Activated CD4-positive, alpha-beta T cell treated with anti-CD3 and anti-CD28 coated beads, Interleukin-2, amount 10 ng/mL, durations not matched to agents 24 days and 14 days (primary cell): Measurements from ENCODE around the gene FANCC. TPM values are rescaled to one million over a fixed set of nuclear protein-coding genes. Genes with fewer than 3 reads are reported as not detected.
A peak's percentile ranks its signal among the peaks of the same experiment; 100 is the strongest.
"Not testable (repeated sequence)": the region's sequence is repeated elsewhere in the genome, so short reads cannot be mapped to it uniquely, and the experiment has no call there.

Experiments used
- DNase-seq: peaks from one replicate; pipeline ENCODE4 v3.0.0; 2022
- H3K27ac Mint-ChIP-seq: one replicate; pipeline ENCODE4 v1.8.0; 2022; ENCODE audit warnings: mild to moderate bottlenecking, mixed read lengths
- H3K27me3 Mint-ChIP-seq: one replicate; pipeline ENCODE4 v1.8.0; 2022; ENCODE audit warnings: mixed read lengths
- H3K36me3 Mint-ChIP-seq: one replicate; pipeline ENCODE4 v1.8.0; 2022; ENCODE audit warnings: low read depth, mild to moderate bottlenecking, mixed read lengths
- H3K4me1 Mint-ChIP-seq: one replicate; pipeline ENCODE4 v1.8.0; 2021; ENCODE audit warnings: mixed read lengths
- H3K4me3 Mint-ChIP-seq: one replicate; pipeline ENCODE4 v1.8.0; 2022; ENCODE audit warnings: mild to moderate bottlenecking, moderate library complexity, mixed read lengths
- H3K9me3 Mint-ChIP-seq: one replicate; pipeline ENCODE4 v1.8.0; 2021; ENCODE audit warnings: mixed read lengths
- intact Hi-C: fragments of 100-400 bp; cut with micrococcal nuclease; formaldehyde crosslinking; loops from one replicate; pipeline ENCODE4 v1.15.1; 2023
- total RNA-seq: library from RNA; stranded (reverse); gene quantifications from 2 replicates; pipeline ENCODE4 v1.2.3, GENCODE V29; 2022

Gene FANCC
- total RNA-seq, 1 donor from 2014 or later = 18.0 TPM

GRCh38 chr9:95343725-95344287 is 26.3 kb upstream of the FANCC start:
- DNase-seq = peak; percentile 63
- Mint-ChIP-seq H3K4me1 (peaks cover 9% of the 10 kb centered on the region), H3K27me3 (peaks cover 26% of the 10 kb centered on the region), H3K9me3 (no peaks in the 10 kb centered on the region), H3K36me3 (no peaks in the 10 kb centered on the region), H3K4me3 (no peak overlapping the region), H3K27ac (no peak overlapping the region)
- intact Hi-C loops = no loop called here

GRCh38 chr9:95342571-95342970 is 25.1 kb upstream of the FANCC start:
- DNase-seq = no peak
- Mint-ChIP-seq H3K27ac (no peak overlapping the region), H3K9me3 (no peaks in the 10 kb centered on the region), H3K27me3 (peaks cover 20% of the 10 kb centered on the region), H3K36me3 (no peaks in the 10 kb centered on the region), H3K4me1 (peaks cover 9% of the 10 kb centered on the region), H3K4me3 (no peak overlapping the region)
- intact Hi-C loops = no loop called here

- no peak overlapping the region for H3K4me3 Mint-ChIP-seq
- H3K9me3 Mint-ChIP-seq = no peaks in the 10 kb centered on the region
- no peaks in the 10 kb centered on the region for H3K36me3 Mint-ChIP-seq
- H3K4me1 Mint-ChIP-seq = peaks cover 9% of the 10 kb centered on the region
- no peak overlapping the region for H3K27ac Mint-ChIP-seq
- peaks cover 13% of the 10 kb centered on the region for H3K27me3 Mint-ChIP-seq
- intact Hi-C loops = no loop called here
- DNase-seq = no peak
Measured at GRCh38 chr9:95341293-95341962, 23.9 kb upstream of the FANCC start.

GRCh38 chr9:95338243-95338642 is 20.7 kb upstream of the FANCC start:
- no peak for DNase-seq
- Mint-ChIP-seq H3K27ac (no peak overlapping the region), H3K4me3 (no peak overlapping the region), H3K9me3 (no peaks in the 10 kb centered on the region), H3K36me3 (no peaks in the 10 kb centered on the region), H3K27me3 (peaks cover 5% of the 10 kb centered on the region), H3K4me1 (no peaks in the 10 kb centered on the region)
- intact Hi-C loops = no loop called here

GRCh38 chr9:95336281-95336680 is 18.8 kb upstream of the FANCC start:
- Mint-ChIP-seq H3K36me3 (no peaks in the 10 kb centered on the region), H3K9me3 (peaks cover 4% of the 10 kb centered on the region), H3K27me3 (peaks cover 3% of the 10 kb centered on the region), H3K27ac (no peak overlapping the region), H3K4me3 (no peak overlapping the region), H3K4me1 (no peaks in the 10 kb centered on the region)
- intact Hi-C loops = no loop called here
- DNase-seq = no peak

- Mint-ChIP-seq H3K36me3 (no peaks in the 10 kb centered on the region), H3K4me3 (no peak overlapping the region), H3K9me3 (peaks cover 4% of the 10 kb centered on the region), H3K4me1 (no peaks in the 10 kb centered on the region), H3K27ac (no peak overlapping the region), H3K27me3 (peaks cover 7% of the 10 kb centered on the region)
- intact Hi-C loops = no loop called here
- no peak for DNase-seq
Measured at GRCh38 chr9:95333426-95333825, 15.9 kb upstream of the FANCC start.

- Mint-ChIP-seq H3K4me3 (no peak overlapping the region), H3K36me3 (no peaks in the 10 kb centered on the region), H3K4me1 (no peaks in the 10 kb centered on the region), H3K9me3 (peaks cover 4% of the 10 kb centered on the region), H3K27me3 (peaks cover 7% of the 10 kb centered on the region), H3K27ac (no peak overlapping the region)
- intact Hi-C loops = no loop called here
- no peak for DNase-seq
Measured at GRCh38 chr9:95332860-95333259, 15.4 kb upstream of the FANCC start.

- DNase-seq = no peak
- Mint-ChIP-seq H3K27me3 (peaks cover 7% of the 10 kb centered on the region), H3K36me3 (peaks cover 2% of the 10 kb centered on the region), H3K4me1 (no peaks in the 10 kb centered on the region), H3K4me3 (no peak overlapping the region), H3K9me3 (peaks cover 6% of the 10 kb centered on the region), H3K27ac (no peak overlapping the region)
- intact Hi-C loops = no loop called here
Measured at GRCh38 chr9:95330720-95331404, 13.4 kb upstream of the FANCC start.

- H3K36me3 Mint-ChIP-seq, H3K27ac Mint-ChIP-seq, DNase-seq, H3K4me1 Mint-ChIP-seq, H3K9me3 Mint-ChIP-seq, H3K4me3 Mint-ChIP-seq, intact Hi-C loops: not testable (repeated sequence)
- peaks cover 10% of the 10 kb centered on the region for H3K27me3 Mint-ChIP-seq
Measured at GRCh38 chr9:95329061-95329460, 11.6 kb upstream of the FANCC start.

GRCh38 chr9:95327239-95327865 is 9.8 kb upstream of the FANCC start:
- peaks cover 2% of the 10 kb centered on the region for H3K36me3 Mint-ChIP-seq
- no peak overlapping the region for H3K4me3 Mint-ChIP-seq
- no peak for DNase-seq
- intact Hi-C loops = no loop called here
- H3K27ac Mint-ChIP-seq = no peak overlapping the region
- peaks cover 10% of the 10 kb centered on the region for H3K27me3 Mint-ChIP-seq
- H3K4me1 Mint-ChIP-seq = no peaks in the 10 kb centered on the region
- peaks cover 6% of the 10 kb centered on the region for H3K9me3 Mint-ChIP-seq

GRCh38 chr9:95325221-95325620 is 7.7 kb upstream of the FANCC start:
- Mint-ChIP-seq H3K27me3 (peaks cover 14% of the 10 kb centered on the region), H3K4me3 (no peak overlapping the region), H3K9me3 (peaks cover 3% of the 10 kb centered on the region), H3K36me3 (peaks cover 2% of the 10 kb centered on the region), H3K27ac (no peak overlapping the region), H3K4me1 (no peaks in the 10 kb centered on the region)
- intact Hi-C loops = no loop called here
- DNase-seq = no peak

- H3K9me3 Mint-ChIP-seq = no peaks in the 10 kb centered on the region
- peaks cover 3% of the 10 kb centered on the region for H3K36me3 Mint-ChIP-seq
- H3K4me3 Mint-ChIP-seq = peak overlapping the region; percentile 91
- intact Hi-C loops = loop anchor here (2.0 to 5.0 kb wide), 5 partner anchors 145 to 694 kb away; partner anchors contain the start of gene ERCC6L2
- no peak for DNase-seq
- H3K4me1 Mint-ChIP-seq = peaks cover 16% of the 10 kb centered on the region
- peaks cover 21% of the 10 kb centered on the region for H3K27me3 Mint-ChIP-seq
- peak overlapping the region; percentile 96 for H3K27ac Mint-ChIP-seq
Measured at GRCh38 chr9:95317893-95318211, 343 bp upstream of the FANCC start.

- H3K4me1 Mint-ChIP-seq = peaks cover 18% of the 10 kb centered on the region
- peak overlapping the region; percentile 91 for H3K4me3 Mint-ChIP-seq
- no peak for DNase-seq
- peaks cover 19% of the 10 kb centered on the region for H3K27me3 Mint-ChIP-seq
- H3K27ac Mint-ChIP-seq = peak overlapping the region; percentile 74
- H3K9me3 Mint-ChIP-seq = no peaks in the 10 kb centered on the region
- H3K36me3 Mint-ChIP-seq = peaks cover 3% of the 10 kb centered on the region
- intact Hi-C loops = loop anchor here (2.0 to 5.0 kb wide), 5 partner anchors 146 to 696 kb away; partner anchors contain the start of gene ERCC6L2
Measured at GRCh38 chr9:95316794-95317118, 753 bp downstream of the FANCC start.

GRCh38 chr9:95316274-95316673 is 1.2 kb downstream of the FANCC start:
- Mint-ChIP-seq H3K36me3 (peaks cover 3% of the 10 kb centered on the region), H3K9me3 (no peaks in the 10 kb centered on the region), H3K4me1 (peaks cover 18% of the 10 kb centered on the region), H3K4me3 (peak overlapping the region; percentile 91), H3K27ac (peak overlapping the region; percentile 74), H3K27me3 (peaks cover 17% of the 10 kb centered on the region)
- intact Hi-C loops = loop anchor here (2.0 to 5.0 kb wide), 5 partner anchors 147 to 696 kb away; partner anchors contain the start of gene ERCC6L2
- no peak for DNase-seq
